Activated B cell treated with CpG ODN at 0.5 μM for 24 hours (primary cell): ENCODE data around the gene LRRK1. TPM values are rescaled to one million over a fixed set of nuclear protein-coding genes. Genes with fewer than 3 reads are reported as not detected.
A peak's percentile ranks its signal among the peaks of the same experiment; 100 is the strongest.

Source experiments
- ATAC-seq: fragments of 200-7000 bp; cut with Tn5 transposase; one replicate; pipeline ENCODE4 v1.10.0; 2021; ENCODE audit warnings: low read depth, mild to moderate bottlenecking, moderate library complexity
- CTCF ChIA-PET: fragments of 350-600 bp; sonication (Branson Sonifier 250); formaldehyde crosslinking; loops from one replicate; lab custom pipeline; 2021; ENCODE audit warnings: antibody characterized with exemption; lab: Charles Lee
- POLR2A ChIA-PET: fragments of 350-600 bp; sonication (Branson Sonifier 250); formaldehyde crosslinking; loops from one replicate; lab custom pipeline; 2021; ENCODE audit warnings: antibody characterized with exemption; lab: Charles Lee
- DNase-seq: peaks from one replicate; pipeline ENCODE4 v3.0.0; 2022
- H3K27ac Mint-ChIP-seq: one replicate; pipeline ENCODE4 v1.8.0; 2020; ENCODE audit warnings: mixed read lengths
- H3K27me3 Mint-ChIP-seq: one replicate; pipeline ENCODE4 v1.8.0; 2021; ENCODE audit warnings: mixed read lengths
- H3K36me3 Mint-ChIP-seq: one replicate; pipeline ENCODE4 v1.8.0; 2021; ENCODE audit warnings: low read depth, mixed read lengths
- H3K4me1 Mint-ChIP-seq: one replicate; pipeline ENCODE4 v1.8.0; 2021; ENCODE audit warnings: mixed read lengths
- H3K4me3 Mint-ChIP-seq: one replicate; pipeline ENCODE4 v1.8.0; 2020; ENCODE audit warnings: mild to moderate bottlenecking, mixed read lengths
- H3K9me3 Mint-ChIP-seq: one replicate; pipeline ENCODE4 v1.8.0; 2020; ENCODE audit warnings: mixed read lengths
- intact Hi-C: fragments of 100-400 bp; cut with micrococcal nuclease; formaldehyde crosslinking; loops from one replicate; pipeline ENCODE4 v1.15.1; 2024
- total RNA-seq: library from RNA; stranded (reverse); gene quantifications from 2 replicates; pipeline ENCODE4 v1.2.3, GENCODE V29; 2022
- TF ChIP-seq, protein P1 (sequence below): fragments of 200-600 bp; IDR thresholded peaks from one replicate; pipeline ENCODE4 v1.8.0; 2022; ENCODE audit warnings: antibody characterized with exemption, mild to moderate bottlenecking

Gene LRRK1
- total RNA-seq, 1 donor from 2014 or later = 43.5 TPM

DNA sequence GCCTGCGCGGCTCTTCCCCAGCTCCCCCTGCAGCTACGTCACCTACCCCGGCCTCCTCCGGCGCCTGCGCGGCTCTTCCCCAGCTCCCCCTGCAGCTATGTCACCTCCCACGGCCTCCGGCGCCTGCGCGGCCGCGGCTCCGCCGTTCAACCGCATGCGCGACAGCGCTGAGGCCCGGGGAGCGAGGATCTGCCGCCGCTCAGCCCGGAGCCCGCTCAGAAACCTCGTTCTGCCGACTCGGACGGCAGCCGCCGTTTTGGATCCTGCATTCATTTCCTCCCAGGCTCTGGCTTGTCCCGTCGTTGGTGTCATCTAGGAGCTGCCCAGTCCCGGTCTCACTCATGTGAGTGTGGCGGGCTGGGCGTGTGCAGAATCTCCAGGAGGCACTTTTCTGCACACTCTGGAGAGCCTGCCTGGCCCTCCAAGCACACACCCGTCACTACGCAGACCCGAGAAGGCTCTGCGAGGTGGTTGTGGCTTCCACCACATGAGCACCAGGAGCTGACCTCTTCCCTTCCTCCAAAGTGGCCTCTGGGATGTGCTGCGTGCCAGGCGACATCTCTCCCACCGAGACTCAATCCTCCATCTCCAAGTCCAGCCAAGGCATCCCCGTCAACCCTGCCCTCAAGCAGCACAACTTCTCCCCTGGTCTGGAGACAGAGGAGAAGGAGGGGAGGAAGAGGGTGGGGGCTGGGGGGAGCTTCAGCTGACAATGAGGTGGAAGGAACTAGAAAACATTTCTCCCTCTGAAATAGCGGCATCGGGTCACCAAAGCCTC, 167.4 kb downstream of the LRRK1 start:
- no peaks in the 10 kb centered on the region for H3K36me3 Mint-ChIP-seq
- H3K4me3 Mint-ChIP-seq = no peak overlapping the region
- no peaks in the 10 kb centered on the region for H3K4me1 Mint-ChIP-seq
- TF ChIP-seq, protein P1, sequence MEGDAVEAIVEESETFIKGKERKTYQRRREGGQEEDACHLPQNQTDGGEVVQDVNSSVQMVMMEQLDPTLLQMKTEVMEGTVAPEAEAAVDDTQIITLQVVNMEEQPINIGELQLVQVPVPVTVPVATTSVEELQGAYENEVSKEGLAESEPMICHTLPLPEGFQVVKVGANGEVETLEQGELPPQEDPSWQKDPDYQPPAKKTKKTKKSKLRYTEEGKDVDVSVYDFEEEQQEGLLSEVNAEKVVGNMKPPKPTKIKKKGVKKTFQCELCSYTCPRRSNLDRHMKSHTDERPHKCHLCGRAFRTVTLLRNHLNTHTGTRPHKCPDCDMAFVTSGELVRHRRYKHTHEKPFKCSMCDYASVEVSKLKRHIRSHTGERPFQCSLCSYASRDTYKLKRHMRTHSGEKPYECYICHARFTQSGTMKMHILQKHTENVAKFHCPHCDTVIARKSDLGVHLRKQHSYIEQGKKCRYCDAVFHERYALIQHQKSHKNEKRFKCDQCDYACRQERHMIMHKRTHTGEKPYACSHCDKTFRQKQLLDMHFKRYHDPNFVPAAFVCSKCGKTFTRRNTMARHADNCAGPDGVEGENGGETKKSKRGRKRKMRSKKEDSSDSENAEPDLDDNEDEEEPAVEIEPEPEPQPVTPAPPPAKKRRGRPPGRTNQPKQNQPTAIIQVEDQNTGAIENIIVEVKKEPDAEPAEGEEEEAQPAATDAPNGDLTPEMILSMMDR = no peak
- CTCF ChIA-PET = interaction anchor here (6.5 kb wide), 1 partner anchor 171 kb away, joined by 65 read pairs; no protein-coding TSS in a partner anchor
- no peaks in the 10 kb centered on the region for H3K27me3 Mint-ChIP-seq
- intact Hi-C loops = no loop called here
- DNase-seq (no peak), ATAC-seq (no peak)
- POLR2A ChIA-PET = interaction anchor here (0.7 kb wide), 2 partner anchors 165 to 172 kb away, joined by 3 to 4 read pairs; partner anchors contain the start of gene CHSY1
- H3K9me3 Mint-ChIP-seq = no peaks in the 10 kb centered on the region
- H3K27ac Mint-ChIP-seq = no peak overlapping the region

DNA sequence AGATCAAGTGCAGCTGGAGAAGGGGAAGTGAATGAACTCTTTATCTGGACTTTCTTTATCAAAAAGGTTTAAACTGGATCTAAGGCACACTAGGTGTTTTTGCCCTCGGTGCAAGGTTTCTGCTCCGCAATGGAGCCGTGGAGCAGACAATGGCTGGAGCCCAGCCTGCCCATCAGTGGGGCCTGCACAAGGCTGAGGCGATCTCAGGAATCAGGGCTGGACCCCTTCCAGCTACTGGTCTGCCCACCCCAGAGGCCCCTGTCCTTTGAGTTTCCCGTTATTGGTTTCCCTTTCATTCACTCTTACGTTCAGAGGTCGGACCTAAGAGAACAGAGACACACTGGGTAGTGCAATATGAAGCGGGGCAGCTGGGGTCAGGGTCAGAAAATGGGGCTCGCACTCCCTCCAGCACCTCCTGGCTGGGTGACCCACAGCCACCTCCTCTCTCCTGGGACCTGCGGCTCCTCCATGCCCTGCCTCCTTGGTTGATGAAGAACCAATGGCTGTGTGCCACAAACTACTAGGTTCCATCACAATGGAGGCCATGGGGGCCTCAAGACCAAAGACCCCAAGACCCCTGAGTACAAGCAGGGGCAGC, 168.1 kb downstream of the LRRK1 start:
- CTCF ChIA-PET = interaction anchor here (1.0 to 6.5 kb wide), 4 partner anchors 156 to 180 kb away, joined by 3 to 65 read pairs (median 4); no protein-coding TSS in a partner anchor
- Mint-ChIP-seq H3K9me3 (no peaks in the 10 kb centered on the region), H3K4me1 (no peaks in the 10 kb centered on the region), H3K4me3 (no peak overlapping the region), H3K27me3 (no peaks in the 10 kb centered on the region), H3K27ac (no peak overlapping the region), H3K36me3 (no peaks in the 10 kb centered on the region)
- no peak for ATAC-seq
- TF ChIP-seq, protein P1 = no peak
- POLR2A ChIA-PET = no interaction called here
- no peak for DNase-seq
- intact Hi-C loops = no loop called here

DNA sequence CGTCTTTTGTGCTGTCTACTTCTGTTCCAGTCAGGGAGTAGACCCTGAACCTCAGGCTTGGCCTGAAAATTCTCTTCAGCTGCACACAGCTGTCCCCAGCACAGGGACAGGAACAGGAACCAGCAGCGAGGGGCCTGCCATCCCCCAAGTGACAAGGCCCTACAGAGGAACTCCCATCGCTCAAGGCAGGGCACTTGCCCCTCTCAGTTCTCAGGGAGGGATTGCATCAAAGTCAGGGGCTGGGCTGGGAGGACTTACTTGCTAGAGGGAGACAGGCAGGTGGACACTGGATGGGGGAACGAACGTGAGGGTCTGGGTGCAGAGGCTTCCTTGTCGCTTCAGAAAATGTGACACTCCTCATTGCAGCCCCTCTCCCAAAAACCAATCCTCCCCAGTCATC, 169.1 kb downstream of the LRRK1 start:
- CTCF ChIA-PET = interaction anchor here (0.7 to 6.5 kb wide), 7 partner anchors 40 to 179 kb away, joined by 3 to 65 read pairs (median 3); no protein-coding TSS in a partner anchor
- DNase-seq = no peak
- H3K27me3 Mint-ChIP-seq = no peaks in the 10 kb centered on the region
- H3K27ac Mint-ChIP-seq = no peak overlapping the region
- no peak overlapping the region for H3K4me3 Mint-ChIP-seq
- POLR2A ChIA-PET = no interaction called here
- intact Hi-C loops = loop anchor here (1.0 to 2.0 kb wide), 4 partner anchors 39 to 170 kb away; no protein-coding TSS in a partner anchor
- TF ChIP-seq, protein P1 = no peak
- ATAC-seq = no peak
- H3K36me3 Mint-ChIP-seq = no peaks in the 10 kb centered on the region
- no peaks in the 10 kb centered on the region for H3K9me3 Mint-ChIP-seq
- H3K4me1 Mint-ChIP-seq = no peaks in the 10 kb centered on the region

DNA sequence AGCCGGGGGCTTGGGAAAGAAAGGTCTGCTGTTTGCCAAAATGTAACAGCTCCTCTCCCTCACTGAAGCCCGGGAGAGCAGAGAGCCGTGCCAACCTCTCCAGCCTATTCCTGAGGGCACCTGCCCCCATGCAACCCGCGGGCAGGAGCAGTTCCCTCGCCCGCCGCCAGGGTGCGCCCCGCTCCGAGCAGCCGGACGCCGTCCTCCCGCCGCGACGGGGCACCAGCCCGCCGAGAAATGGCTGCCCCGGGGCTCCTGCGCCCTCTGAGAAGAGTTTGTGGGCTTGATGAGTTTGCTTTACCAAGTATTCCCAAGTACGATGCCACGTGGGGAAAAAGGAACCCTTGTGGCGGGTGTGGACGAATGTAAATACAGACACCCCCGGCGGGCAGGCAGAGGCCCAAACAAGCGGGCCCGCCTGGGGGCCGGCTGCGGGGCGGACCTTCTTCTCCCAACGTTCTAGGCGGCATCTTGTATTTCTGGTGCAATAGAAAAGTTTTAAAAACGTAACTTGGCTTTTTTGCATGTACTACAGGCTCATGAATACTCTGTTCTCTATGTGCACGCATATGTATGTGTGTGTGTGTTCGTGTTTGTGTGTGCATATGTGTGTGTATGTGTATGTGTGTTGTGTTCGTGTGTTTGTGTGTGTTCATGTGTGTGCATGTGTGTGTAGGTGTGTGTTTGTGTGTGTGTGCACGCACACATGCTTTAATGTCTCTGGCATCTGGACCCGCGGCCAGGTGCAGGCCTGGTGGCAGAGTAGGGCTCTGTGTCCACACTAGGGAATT, 169.8 kb downstream of the LRRK1 start:
- ATAC-seq = peak; percentile 98
- ChIA-PET CTCF (interaction anchor here (0.7 to 6.5 kb wide), 11 partner anchors 33 to 462 kb away, joined by 3 to 65 read pairs (median 3); no protein-coding TSS in a partner anchor), POLR2A (no interaction called here)
- peak; percentile 86 for DNase-seq
- TF ChIP-seq, protein P1 = peak; percentile 52
- no peaks in the 10 kb centered on the region for H3K36me3 Mint-ChIP-seq
- no peak overlapping the region for H3K27ac Mint-ChIP-seq
- H3K4me3 Mint-ChIP-seq = no peak overlapping the region
- no peaks in the 10 kb centered on the region for H3K9me3 Mint-ChIP-seq
- intact Hi-C loops = loop anchor here (1.0 to 2.0 kb wide), 4 partner anchors 38 to 169 kb away; no protein-coding TSS in a partner anchor
- no peaks in the 10 kb centered on the region for H3K4me1 Mint-ChIP-seq
- H3K27me3 Mint-ChIP-seq = no peaks in the 10 kb centered on the region
